GM21723 (cell line): ENCODE results near the gene ATP10D.

Source experiments
- ATAC-seq: cut with Tn5 transposase; IDR thresholded peaks from one replicate; pipeline ENCODE4 v1.9.1; 2021; ENCODE audit warnings: mild to moderate bottlenecking, moderate library complexity; ENCODE audit not compliant: unreplicated experiment

The ATP10D gene

DNA sequence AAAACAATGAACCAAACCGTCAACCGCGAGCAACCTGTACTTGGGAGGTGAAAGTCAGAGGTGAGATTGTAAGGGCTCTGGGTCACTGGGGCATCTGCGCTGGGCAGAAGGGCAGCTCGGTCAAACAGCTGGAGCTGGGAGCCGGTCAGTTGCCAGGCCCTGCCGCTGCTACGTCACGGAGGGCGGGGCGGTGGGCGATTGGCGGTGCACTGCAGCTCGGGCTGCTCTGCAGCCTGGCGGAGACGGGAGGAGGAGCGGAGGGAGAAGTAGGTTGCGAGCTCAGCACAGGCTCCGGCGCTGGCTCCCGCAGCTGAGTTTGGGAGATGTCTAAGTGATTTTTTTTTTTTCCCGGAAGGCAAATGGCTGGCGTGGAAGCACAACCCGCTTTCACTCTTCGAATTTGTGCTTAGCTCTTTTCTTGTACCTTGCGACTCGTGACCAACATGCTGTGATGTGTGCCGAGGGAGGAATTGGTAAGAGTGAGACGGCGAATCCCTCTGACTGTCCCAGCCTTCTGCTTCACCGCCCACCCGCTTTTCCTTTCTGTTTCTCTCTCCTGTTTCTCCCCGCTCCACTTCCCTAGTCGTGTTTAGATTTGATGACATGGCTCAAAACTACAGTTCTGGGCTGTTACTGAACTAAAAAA is at the start of gene ATP10D:
Gene ATP10D (plus strand): TSS at position 229 of the 646 bp plus-strand sequence. CDS start 27,266 bp downstream, outside the sequence.
- peak; percentile 96 for ATAC-seq

DNA sequence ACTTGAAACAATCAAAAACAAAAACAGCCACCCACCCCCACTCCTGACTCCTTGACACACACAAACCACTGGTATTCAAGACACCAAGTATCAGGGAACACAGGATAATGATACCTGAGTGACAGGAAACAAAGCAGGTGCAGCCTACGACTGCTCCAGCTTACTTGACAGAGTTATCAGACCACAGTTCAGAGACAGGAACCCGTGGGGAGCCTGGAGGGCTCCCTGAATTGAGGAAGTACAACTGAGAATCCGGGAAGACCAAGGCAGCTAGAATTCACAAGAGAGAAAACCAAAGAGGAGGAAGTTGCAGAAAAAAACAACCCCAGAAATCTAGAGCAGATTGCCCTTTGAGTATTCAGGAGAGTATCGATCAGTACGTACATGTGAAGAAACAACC is 42.1 kb upstream of the ATP10D start:
- peak; percentile 79 for ATAC-seq

DNA sequence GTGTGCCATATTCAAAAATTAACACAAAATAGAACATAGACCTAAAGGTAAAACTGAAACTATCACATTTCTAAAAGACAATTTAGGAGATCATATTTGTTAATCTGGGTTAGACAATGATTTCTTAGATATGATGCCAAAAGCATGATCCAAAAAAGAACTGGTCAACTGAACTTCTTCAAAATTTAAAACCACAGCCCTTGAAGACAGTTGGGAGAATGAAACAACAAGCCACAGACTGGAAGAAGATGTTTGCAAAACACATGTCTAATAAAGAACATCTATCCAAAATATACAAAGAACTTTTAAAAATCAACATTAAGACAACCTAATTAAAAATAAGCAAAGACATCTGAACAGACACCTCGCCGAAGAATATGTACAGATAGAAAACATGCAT is 41.0 kb upstream of the ATP10D start:
- no peak for ATAC-seq

DNA sequence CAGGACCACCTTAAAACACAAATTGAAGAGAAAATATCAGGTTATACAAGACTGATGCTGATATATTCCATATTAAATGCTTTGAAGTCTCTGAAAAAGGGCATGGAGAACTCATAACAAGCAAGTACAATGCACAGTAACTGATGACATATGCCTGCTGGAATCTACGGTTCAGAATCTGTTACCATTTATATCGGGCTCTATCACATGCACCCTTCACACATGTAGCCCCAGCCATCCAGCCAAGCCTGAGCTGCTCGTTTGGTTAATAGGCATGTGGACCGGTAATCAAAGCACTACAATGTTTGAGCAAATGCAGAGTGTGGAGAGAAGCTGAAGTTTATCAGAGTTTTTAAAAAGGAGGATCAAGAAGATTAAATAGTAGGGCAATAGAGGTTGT is 33.4 kb upstream of the ATP10D start:
- ATAC-seq: no peak

DNA sequence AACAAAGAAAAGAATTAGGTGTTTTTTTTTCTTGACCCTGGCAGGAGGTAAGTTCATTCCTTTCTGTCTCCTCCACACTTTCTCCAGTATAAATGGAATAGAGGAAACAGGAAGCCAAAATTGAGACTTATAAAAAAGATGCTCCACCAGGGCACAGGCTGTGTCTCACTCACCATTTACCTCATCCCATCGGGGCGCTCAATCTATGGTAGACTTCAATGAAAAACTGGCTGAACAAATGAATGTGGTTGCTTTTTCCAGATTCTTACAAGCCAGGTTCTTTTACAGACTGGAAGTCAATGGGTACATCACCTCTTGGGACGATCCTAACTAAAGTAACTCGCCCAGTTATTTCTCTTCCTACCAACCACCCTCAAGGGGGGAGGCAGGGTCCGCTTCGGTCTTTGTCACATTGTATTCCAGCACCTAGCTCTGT is 22.3 kb upstream of the ATP10D start:
- ATAC-seq: peak; percentile 34

DNA sequence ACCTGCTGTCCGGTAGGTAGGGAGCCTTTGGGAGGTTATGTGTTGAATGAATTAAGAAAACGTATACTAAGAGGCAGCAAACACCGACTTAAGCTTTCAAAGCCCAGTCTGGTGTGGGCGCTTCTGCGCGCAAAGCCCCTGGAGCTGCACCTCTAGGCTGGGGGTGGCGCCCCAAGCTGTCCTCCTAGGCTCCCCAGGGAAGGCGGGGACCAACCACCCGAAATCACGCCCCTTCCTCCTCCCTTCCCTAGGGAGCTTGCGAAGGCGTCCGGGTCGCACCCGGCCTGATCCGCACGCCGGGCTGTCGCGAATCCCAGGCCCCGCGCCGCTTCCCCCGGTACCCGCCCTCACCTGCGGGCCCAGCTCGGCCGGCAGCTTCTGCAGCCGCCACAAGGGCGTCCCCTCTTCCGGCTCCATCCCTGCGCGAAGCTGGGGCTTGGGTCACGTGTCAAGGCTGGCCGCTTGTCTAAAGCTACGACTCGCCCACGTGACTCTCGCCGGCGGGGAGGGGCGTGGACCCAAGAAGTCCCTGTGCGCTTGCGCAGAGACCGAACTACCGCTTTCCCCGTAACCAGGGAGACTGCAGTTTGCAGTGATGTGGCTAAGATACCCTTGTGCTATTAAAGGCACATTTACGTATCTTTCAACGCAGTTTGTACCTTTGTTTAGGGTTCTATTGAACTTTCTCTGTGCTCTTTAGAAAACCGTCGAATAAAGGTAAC is 21.7 kb upstream of the ATP10D start, which contains the start of gene COMMD8:
Gene COMMD8 (minus strand): TSS at position 468 of the 722 bp plus-strand sequence. CDS start 51 bp downstream, at position 417.
- ATAC-seq: peak; percentile 90

DNA sequence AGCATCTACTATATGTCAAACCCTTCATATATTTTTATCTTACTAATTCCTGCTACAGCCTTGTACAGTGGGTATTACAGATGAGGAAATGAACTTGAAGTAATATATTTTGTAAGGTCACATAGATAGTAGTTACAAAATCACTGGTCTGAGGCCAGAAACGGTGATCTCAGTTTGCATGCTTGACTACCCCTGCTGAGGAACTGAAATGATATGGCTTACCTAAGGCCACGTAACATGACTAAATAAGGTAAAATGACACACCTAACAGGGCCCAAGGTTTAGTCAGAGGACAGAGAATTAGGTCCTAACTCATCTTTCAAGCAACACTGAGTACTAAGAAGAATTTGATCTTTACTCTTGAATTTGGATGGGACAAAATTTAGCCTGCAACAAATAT is 20.1 kb upstream of the ATP10D start:
- no peak for ATAC-seq

DNA sequence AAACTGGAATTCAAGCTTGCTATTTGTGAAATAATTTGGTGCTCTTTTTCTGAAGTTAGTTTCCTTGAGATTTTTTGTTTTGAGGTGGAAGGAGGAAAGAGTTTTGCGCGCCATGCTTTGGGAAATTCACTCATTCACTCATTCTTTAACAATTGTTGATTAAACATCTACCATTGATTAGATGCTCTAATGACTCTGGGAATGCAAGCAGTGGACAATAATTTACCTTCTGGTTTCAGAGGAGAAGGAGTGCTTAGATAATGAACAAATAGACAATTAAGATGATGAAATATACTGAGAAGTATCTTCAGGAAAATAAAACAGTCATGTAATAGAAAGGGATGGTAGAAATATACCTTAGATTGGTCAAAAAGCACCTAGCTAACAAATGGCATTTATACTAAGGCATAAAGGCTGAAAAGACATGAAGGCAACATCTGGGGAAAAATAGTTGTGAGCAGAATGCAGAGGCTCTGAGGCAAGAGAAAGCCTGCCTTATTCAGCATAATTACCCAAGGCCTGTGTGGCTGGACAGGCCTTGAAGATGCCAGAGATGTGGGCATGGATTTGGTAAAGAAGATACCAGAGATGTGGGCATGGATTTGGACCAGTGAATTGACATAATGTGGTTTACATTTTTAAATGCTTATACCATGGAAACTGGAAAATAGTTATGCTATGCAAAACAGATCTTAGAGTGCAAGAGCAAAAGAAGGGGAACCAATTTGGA is 18.9 kb upstream of the ATP10D start:
- ATAC-seq: no peak

DNA sequence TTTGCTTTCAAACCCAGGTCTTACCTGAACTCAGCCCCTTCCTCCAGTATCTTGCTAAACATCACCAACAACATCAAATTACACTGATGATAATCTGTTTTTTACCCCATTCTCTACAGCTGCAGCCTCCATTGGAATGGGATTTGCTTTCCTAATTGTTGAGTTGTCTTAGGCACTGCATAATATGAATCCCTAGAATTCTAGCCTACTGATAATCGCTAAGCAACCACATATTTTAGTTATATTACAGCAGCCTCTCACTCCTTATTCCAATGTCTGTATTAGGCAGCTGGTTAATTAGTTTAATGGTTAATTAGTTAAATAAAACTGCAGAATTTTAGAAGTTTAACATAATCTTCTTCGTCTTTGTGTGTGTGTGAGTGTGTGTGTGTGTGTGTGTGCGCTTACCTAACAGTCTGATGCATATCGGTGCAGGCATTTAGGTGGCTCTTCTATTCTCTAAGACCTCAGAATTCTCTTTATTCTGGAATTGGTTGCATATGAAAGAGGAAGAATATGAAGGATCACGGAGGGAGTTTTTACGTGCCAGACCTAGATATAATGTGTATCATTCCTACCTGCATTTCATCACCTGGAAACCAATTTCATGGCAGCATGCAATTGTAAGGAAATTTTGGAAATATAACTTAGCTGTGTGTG is 16.2 kb upstream of the ATP10D start:
- no peak for ATAC-seq

DNA sequence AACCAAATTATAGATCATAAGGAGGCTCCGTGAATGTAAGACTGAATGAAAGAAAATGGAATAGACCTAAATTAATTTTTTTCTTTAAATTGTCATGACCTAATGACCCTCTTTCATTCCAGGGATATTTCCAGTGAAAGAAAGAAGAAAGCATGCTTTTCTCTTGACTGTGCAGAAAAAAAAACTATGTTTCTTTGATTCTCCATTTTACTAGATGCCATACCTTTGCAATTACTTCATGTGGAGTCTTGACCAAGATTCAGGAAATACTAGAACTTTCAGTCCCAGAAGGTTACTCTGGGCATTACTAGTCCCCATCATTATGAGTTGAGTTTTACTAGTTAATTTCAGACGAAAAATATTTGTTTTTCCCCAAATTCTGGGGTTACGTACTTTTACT is 15.1 kb upstream of the ATP10D start:
- ATAC-seq: no peak

DNA sequence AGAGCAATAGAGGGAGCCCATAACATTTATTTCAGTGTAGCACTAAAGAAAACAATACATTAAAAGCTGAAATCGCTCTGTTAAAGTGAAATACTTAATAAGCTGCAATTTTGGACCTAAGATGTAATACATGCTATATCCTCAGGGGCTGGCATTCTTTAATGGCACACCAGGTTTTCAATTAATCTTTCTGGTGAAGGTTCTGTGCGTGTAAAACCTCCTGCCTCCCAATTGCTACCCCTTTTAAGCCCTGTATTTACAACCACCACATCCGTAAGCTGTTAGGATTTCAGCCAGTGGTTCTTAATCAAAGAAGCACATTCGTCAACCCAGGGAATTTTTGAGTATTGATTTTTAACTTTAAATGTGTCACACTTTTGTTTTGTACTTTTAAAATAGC is 14.0 kb upstream of the ATP10D start:
- ATAC-seq: no peak

DNA sequence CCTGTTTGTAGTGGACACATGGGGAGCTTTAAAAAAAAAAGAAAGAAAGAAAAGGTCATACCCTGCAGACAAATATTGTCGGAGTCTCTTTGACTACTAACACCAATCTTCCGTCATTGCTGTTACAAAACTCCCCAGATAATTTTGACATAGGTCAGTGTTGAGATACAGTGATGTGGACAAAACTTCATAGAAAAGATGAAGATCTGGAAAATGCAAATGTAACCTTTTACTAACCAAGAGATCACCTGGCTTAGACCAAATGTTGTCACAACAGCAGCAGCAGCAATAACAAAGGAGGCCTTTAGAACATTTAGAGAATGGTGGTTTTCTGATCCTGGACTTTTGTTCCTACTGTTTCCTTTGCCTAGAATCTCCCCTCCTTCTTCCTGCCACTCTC is 13.5 kb upstream of the ATP10D start:
- ATAC-seq: no peak

DNA sequence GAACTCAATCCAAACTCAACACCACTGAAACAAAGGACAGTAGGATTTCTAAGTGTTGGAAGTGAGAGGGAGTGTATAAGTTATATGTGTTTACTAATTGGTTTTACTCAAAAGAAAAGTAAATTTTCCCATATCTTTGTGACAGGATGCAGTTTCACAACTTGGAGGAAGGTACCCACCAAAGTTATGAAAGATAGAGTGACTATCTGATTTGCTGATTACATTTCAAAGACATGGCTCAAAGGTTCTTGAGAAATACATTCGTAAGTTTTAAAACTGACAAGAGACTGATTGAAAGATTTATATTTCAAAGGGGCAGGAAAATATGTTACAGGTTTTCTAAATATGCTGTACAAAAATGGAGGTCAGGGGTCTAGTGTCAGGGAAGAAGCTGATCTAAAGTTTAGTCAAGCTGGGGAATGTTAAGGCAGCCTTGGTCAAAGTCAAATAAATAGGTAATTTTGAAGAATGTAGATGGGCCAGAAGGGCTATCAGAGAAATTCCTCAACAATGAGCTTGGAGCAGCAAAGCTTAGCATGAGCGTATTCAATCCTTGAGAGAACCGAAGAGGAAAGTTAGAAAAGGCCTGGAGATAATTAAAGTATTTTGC is 11.8 kb upstream of the ATP10D start:
- ATAC-seq: no peak

DNA sequence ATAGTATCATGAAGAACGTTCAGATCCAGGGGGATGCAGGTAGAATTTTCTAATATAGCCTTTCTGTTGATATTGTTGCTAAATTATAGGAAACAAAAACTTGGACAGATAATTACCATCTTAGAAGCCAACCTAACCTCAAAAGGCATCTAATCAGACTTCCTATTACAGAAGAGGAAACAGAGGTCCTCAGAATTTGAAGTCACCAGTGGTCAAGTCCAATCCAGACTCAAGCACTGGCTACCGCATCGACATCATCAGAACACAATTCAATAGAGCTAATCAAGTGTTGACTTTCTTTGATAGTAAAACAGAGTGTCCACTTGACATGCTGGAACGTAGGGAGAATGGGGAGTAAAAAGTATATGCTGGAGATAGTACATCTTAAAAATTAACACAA is 10.3 kb upstream of the ATP10D start:
- ATAC-seq: no peak

DNA sequence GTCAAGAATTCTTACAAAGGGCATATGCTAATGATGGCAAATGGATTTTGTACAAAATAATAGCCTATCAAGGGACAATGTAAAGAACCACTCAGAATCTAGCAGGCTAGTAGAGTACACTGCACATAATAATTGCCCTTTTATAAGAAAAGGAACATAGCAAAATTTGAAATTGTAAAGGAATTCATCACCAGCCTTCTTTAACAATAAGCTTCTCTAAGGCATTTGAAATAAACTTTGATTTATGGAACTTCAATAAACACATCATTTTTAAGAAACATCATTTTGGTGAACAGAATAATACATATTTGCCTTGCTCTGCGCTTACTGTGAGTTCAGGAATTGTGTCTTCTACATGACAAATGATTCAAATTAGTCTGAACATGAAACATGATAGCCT is 9.7 kb upstream of the ATP10D start:
- no peak for ATAC-seq

DNA sequence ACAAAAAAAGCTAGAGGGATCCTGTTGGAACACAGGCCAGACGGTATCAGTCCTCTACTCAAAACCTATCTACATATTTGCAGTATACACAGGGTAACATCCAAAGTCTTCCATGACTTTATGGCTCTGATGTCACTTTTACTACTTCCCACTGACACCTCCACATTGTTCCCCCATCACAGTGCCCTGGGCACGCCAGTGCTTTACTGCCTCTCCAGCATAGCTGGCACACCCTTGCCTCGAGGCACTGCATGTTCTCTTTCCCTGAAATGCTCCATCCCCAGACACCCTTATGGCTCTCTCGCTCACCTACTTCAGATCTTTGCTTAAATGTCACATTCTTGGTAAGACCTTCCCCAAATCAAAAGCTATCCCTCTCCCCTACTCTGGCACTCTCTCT is 6.3 kb upstream of the ATP10D start:
- no peak for ATAC-seq

DNA sequence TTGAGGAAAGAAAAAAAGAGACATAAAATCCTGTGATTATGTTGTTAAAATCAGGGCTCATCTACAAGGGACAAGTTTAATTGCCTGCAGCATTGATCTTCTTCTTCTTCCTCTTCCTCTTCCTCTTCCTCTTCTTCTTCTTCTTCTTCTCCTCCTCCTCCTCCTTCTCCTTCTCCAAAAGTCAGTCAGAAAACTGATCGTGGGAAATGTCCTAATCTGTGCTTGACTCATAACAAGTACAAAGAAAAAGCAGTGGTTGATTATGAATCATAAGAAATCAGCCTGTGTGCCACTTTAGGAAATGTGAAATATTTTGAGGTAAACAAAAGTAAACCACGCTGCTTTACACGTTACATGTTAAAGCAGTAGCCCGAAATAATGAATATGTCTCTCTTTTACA is 2.7 kb upstream of the ATP10D start:
- ATAC-seq: no peak

DNA sequence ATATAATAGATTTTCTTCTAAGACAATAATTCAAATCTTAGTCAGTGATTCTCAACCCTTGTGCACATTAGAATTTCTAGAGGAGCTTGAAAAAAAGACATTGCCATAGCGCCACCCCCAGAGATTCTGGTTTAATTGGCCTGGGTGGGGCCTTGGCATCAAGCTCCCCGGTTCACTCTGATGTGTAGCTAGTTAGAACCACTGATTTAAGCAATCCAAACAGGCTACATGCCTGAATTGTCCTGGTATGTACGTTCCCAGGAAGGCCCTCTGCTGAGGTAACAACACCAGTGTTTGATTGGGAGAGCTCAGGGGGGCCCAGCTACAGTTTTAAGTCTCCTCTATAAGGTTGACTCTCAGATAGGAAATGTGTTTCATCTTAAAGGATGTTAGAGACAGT is 1.3 kb upstream of the ATP10D start:
- ATAC-seq: no peak

DNA sequence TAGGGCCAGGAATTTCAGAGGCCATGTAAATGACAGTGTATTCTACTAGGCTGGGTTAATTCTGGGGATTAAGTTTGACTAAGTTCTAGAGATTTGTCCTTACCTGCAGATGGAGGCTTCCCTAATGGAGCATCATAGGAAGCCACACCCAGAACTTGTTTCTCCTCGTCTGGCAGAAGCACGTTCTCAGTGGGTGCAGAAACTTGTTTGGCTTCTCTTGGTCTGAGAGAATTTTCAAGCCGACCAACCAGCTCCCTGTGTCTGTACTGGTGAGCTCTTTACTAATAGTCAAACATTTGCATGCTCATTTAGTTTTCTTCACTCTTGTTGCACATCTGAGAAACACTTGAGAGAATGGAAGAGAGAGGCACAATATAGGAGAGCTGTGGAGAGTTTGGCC is 907 bp upstream of the ATP10D start:
- ATAC-seq: no peak

DNA sequence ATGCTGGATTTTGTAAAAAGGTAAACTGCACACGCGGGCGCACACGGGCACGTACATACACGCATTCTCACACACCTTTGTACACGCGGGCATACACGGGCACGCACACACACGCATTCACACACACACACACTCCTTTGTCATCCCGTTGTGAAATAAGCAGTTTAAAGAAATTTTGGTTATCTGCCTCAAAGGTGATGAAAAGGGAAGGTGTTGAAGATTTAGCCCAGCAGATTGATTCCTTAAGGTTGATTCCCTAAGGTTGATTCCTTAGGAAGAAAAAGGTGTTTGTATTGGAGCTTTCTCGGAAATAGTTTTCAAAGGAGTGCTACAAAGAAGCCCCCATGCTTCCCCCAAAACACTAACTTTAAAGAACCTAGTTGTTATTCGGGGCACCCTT is 693 bp downstream of the ATP10D start:
- ATAC-seq: peak; percentile 3

DNA sequence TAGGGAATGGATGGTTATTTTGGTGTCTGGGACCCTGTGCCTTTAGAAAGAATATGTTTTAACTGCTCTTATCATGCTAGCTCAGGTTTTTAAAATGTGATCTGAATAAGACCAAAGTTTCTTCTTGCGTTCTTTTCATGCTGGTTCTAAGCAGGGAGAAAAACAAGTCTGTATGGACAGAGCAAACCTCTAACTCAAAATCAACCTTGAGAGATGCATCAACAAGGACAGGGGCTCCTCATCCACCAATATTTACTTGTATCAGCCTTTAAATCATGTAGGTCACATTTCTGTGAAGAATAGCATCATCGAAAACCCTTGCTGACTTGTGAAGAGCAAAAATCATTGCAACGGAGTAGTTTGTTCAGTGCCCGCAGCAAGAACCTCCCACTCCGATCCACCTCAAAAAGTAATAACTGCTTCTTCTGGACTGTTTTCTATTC is 1.2 kb downstream of the ATP10D start:
- no peak for ATAC-seq
